HL-60 (cell line): Measurements from ENCODE around the gene CLPX.
"Not testable (repeated sequence)": the region's sequence is repeated elsewhere in the genome, so short reads cannot be mapped to it uniquely, and the experiment has no call there.

Source experiments
- DNase-seq, 2 experiments: peaks; one replicate each; pipeline ENCODE4 v3.0.0-alpha.2; 2010 to 2020; ENCODE audit warnings: low read depth in 1 of 2, low spot score in 1 of 2
- H3K27ac ChIP-seq: fragments of 250-450 bp; sonication (Bioruptor Pico); replicated peaks from 2 replicates; pipeline ENCODE4 v1.5.1; 2020; ENCODE audit warnings: mild to moderate bottlenecking, moderate library complexity
- H3K27me3 ChIP-seq: fragments of 250-450 bp; sonication (Bioruptor Pico); 2 replicates; pipeline ENCODE4 v1.5.1; 2021; ENCODE audit warnings: mild to moderate bottlenecking, moderate library complexity; ENCODE audit not compliant: insufficient read depth, poor library complexity, severe bottlenecking
- H3K4me3 ChIP-seq: replicated peaks from 2 replicates; pipeline ENCODE4 v1.5.1; 2011; ENCODE audit warnings: mild to moderate bottlenecking, control low read depth, low read length; ENCODE audit not compliant: insufficient read depth
- CTCF ChIP-seq: IDR thresholded peaks from one replicate; pipeline ENCODE4 v1.5.1; 2011; ENCODE audit warnings: low read length, control low read depth, inconsistent platforms; ENCODE audit not compliant: insufficient read depth
- GABPA ChIP-seq: IDR thresholded peaks from 2 replicates; pipeline ENCODE4 v1.6.1; 2012; ENCODE audit warnings: low read depth
- POLR2AphosphoS5 ChIP-seq: IDR thresholded peaks from 2 replicates; pipeline ENCODE4 v1.6.1; 2012; ENCODE audit warnings: low read depth
- REST ChIP-seq: IDR thresholded peaks from 2 replicates; pipeline ENCODE4 v1.6.1; 2012; ENCODE audit warnings: low read depth; ENCODE audit not compliant: insufficient replicate concordance
- SPI1 ChIP-seq: IDR thresholded peaks from 2 replicates; pipeline ENCODE4 v1.6.1; 2012; ENCODE audit warnings: low read depth, mild to moderate bottlenecking, borderline replicate concordance

The CLPX gene

GRCh38 chr15:65101411-65101890, 83.7 kb downstream of the CLPX start:
- Histone ChIP-seq H3K4me3 (no peak overlapping the region), H3K27me3 (no peaks in the 10 kb centered on the region), H3K27ac (no peak overlapping the region)
- DNase-seq, result peak; percentile 54 to 66
- TF ChIP-seq SPI1 (0 out of 2 replicates have a peak, but pooled peaks have one; percentile 28), POLR2AphosphoS5 (peak; percentile 81), CTCF (peak; percentile 68), GABPA (no peak)

GRCh38 chr15:65100442-65100841, 84.7 kb downstream of the CLPX start:
- DNase-seq, result no peak

GRCh38 chr15:65099801-65100200, 85.3 kb downstream of the CLPX start:
- not testable (repeated sequence) for H3K4me3 ChIP-seq, H3K27me3 ChIP-seq, H3K27ac ChIP-seq, DNase-seq

More at GRCh38 chr15:65100442-65100841, 84.7 kb downstream of the CLPX start:
- no peak overlapping the region for H3K27ac ChIP-seq
- TF ChIP-seq POLR2AphosphoS5 (no peak), SPI1 (no peak), REST (no peak), CTCF (no peak), GABPA (no peak)
- no peak overlapping the region for H3K4me3 ChIP-seq
- no peaks in the 10 kb centered on the region for H3K27me3 ChIP-seq

- no peak for DNase-seq
- Histone ChIP-seq H3K4me3 (no peak overlapping the region), H3K27ac (no peak overlapping the region), H3K27me3 (no peaks in the 10 kb centered on the region)
- TF ChIP-seq CTCF (no peak), REST (no peak), SPI1 (no peak), GABPA (no peak), POLR2AphosphoS5 (no peak)
Observed at GRCh38 chr15:65099336-65099735, 85.8 kb downstream of the CLPX start.
